Activated CD8-positive, alpha-beta memory T cell treated with anti-CD3 and anti-CD28 coated beads, Interleukin-2, amount 50 U/mL, for 48 hours (primary cell): ENCODE measurements around the gene NRXN3.

ENCODE experiments used
- DNase-seq: peaks from one replicate; pipeline ENCODE4 v3.0.0-alpha.2; 2020

Gene NRXN3

GRCh38 chr14:79037106-79037505, 866.9 kb downstream of the NRXN3 start:
- DNase-seq = no peak

GRCh38 chr14:79037593-79037992, 867.4 kb downstream of the NRXN3 start:
- no peak for DNase-seq

- no peak for DNase-seq
Observed at GRCh38 chr14:79040790-79041189, 870.6 kb downstream of the NRXN3 start.

DNA sequence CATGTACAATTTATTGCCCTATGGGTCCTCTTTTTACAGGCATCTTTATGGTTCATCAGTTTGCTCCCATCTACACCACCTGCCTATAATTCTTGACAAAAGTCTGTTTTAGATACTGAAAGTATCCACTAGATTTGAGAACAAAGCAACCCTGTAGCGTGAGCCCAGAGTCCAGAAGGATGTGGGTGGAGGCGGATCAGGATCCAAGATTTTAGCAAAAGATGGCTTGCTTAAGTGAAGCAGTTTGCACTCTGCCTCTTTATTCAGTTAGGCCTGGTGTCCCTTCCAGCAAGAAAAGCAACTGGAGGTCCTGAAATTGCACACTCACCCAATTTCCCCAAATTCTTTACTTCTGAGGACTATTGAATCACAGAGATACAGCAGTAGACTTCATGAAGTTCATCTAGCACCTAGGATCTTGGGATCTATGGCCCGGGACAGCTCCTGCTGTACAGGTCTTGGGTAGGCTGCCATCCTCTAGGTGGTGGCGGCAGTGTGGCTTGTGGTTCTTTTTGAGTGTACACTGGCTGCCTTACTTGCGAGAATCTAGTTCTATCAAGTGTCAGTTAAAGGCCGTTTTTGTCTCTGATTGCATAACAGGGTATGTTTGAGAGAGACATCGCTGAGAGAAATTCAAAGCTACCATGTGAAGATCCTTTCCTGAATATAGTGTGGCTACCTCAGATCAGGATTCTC, 873.2 kb downstream of the NRXN3 start:
- no peak for DNase-seq

DNA sequence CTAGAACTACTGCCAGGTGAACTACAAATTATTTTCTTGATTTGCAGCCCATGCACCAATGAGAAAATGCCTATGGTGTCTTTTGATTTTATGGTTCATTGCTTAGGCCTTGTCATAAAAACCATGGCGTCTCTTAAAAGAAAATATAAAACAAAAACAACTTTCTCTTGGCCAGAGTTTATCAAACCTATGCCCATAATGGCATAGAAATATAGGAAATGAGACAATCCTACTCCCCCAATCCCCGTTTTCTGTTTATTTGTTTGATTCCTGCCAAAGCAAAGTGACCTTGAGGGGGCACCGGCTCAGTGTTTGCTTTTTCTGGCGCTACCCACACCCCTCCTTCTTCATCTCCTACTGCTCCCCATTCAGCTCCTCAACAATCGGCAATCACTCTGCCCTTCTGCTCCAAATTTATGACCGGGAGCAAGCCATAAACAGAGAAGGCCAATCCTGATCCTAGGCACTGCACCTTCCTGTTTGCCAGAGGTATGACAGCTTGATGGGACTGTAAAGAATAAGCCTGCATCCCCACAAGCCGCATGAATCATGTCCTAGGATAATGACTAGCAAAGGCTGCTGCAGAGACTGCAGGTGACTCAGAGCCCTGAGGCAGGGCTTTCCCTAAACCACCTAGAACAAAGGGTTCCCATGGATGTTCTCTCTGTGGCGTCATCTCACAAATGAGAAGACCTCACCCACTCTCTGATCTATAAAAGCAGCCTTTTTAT, 874.9 kb downstream of the NRXN3 start:
- DNase-seq = no peak

- DNase-seq = no peak
Observed at GRCh38 chr14:79050787-79051727, 880.9 kb downstream of the NRXN3 start.

GRCh38 chr14:79051742-79052141, 881.6 kb downstream of the NRXN3 start:
- DNase-seq = no peak

DNA sequence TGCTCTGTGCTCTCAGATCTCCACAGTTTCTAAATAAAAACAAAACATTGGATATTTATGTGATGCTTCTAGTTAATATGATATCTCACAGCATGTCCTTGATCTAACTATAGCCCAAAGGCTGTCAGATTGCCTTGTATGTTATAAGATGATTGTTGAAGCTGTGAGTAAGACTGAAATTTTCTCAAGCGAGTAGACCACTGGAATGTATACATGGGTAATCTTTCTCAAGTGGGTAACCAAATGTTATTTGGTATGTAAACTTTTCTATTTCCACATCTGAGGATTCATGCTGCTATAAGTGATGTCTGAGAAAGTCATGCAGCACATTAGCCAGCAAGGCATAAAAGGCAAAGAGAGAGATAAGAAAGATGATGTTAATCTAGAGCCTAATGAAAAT, 886.7 kb downstream of the NRXN3 start:
- no peak for DNase-seq

- DNase-seq = no peak
Observed at GRCh38 chr14:79057333-79057732, 887.2 kb downstream of the NRXN3 start.

DNA sequence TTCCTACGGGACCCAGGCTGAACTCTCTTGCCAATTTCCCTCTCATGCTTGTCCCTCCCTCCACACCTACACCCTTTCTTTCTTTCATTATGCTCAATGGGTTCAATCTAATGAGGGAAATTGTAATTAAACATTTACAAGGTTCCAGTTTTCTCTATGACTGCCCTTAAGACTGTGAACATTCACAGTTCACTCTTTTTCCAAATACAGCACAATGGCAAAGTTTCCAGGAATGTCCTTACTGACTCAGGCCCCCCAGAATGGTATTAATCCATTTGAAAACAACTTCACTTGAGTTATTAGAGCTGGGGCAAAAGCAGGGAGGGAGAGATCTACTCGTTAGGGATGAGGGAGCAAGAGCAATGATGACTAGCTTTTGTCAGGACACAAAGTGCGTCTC, 892.1 kb downstream of the NRXN3 start:
- no peak for DNase-seq

DNA sequence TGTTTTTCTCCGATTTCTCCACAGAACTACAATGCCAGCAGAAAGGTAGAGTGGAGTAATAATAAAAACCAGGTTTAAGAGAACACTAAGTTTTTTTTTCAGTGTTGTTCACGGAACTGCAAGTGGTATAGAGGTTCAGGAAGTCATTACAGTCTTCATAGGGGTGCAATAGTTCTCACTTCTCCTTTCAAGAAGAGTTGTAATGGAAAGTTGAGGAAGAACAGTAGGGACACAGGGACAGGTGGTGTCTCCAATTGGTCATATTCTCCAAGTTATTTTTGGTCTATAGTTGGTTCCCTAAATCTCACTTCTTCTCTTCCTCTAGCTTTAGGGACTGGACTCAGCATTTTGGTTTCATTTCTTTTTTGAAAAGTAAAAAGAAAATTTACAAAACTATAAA, 894.0 kb downstream of the NRXN3 start:
- no peak for DNase-seq

DNA sequence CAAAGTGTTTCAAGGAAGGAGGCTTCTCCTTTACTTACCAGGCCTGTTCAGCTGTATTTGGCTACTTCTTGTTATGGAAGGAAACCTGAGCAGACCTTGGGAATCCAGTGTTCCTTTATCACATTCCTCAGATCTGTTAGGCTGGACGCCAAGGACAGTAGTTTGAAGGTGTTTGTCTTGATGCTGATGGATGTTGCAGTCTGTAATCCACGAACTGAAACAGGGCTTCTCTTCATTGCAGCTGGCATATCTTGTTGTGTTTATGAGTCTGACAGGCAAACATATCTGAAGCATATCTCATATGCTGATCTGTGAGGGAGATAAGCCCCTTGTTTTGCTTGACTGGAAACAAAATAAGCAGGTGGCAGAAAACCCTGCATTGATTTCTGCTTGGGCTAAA, 904.3 kb downstream of the NRXN3 start:
- no peak for DNase-seq

DNA sequence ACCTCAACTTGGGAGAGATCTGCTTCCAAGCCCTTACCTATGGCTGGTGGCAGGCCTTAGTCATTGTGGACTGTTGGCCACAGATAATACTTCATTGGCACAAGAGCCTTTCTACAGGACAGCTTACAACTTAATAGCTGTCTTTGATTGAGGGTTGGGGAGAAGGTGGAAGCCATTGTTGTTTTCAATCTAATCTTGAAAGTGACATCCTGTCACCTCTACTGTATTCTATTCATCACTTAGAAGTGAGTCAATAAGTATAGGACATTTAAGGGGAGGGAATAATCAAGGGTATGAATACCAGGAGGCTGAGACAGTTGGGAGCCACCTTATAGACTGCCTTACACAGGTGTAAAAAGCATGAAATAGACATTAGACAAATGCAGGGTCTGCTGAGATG, 906.3 kb downstream of the NRXN3 start:
- no peak for DNase-seq

GRCh38 chr14:79077096-79077495, 906.9 kb downstream of the NRXN3 start:
- no peak for DNase-seq

- DNase-seq = no peak
Observed at GRCh38 chr14:79080040-79080439, 909.9 kb downstream of the NRXN3 start.

DNA sequence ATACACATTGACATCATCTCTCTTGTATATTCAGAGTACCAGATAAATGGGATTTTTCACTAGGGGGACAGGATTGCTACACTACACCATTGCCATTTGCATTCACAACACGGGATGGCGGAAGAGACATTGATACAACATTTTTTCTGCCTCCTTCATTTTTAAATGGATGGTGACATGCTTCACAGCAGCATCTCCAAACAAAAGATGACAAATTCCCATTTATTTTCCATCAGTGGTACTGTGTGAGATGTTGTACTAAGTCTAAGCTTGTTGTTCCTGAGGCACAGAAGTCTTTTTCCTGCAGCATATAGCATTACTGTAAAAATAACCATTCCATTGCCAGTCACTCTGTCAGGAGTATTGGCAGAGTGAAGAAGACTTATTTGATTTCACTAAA, 912.7 kb downstream of the NRXN3 start:
- no peak for DNase-seq

GRCh38 chr14:79083356-79083755, 913.2 kb downstream of the NRXN3 start:
- DNase-seq = no peak

DNA sequence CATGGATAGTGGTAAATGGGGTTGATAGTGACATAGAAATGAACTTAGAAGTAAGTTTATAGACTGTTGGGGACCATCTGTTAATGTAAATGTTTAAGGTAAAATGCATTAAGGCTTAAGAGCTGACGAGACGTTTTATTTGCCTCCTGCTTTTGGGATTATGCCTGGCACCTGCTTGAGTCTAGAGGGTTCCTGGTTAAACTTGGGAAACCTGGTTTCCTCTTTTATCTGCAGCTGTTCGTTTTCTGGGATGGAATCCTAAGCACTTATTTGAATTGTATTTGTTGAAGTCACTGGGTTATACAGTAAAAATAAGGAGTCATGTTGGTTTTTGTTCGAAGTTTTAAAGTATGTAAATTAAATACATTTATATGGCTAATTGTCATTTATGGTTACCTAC, 914.7 kb downstream of the NRXN3 start:
- DNase-seq = no peak

- DNase-seq = no peak
Observed at GRCh38 chr14:79089576-79089975, 919.4 kb downstream of the NRXN3 start.

DNA sequence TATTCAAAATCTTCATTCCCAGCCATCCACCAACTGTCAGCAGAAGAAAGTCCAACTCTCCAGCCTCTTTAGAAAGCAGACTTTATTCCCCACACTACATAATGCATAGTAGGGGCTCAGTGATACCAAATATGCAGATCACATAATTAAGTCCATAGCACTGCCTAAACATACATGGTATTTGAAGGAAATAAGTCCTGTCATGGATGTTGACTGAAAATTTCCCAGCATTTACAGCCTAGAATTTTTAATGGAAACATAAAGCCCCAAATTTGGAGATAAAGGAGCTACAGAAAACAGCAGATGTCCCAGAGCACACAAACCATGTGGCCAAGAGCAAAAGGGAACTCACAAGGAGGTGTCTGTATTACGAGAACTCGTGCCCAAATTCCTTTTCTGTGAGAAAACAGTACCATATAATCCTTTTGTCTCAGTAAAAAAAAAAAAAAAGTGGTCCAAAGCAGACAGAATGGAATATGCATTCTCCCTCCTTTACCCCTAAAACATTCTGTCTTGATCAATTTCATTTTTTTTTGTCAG, 920.5 kb downstream of the NRXN3 start:
- DNase-seq = no peak

DNA sequence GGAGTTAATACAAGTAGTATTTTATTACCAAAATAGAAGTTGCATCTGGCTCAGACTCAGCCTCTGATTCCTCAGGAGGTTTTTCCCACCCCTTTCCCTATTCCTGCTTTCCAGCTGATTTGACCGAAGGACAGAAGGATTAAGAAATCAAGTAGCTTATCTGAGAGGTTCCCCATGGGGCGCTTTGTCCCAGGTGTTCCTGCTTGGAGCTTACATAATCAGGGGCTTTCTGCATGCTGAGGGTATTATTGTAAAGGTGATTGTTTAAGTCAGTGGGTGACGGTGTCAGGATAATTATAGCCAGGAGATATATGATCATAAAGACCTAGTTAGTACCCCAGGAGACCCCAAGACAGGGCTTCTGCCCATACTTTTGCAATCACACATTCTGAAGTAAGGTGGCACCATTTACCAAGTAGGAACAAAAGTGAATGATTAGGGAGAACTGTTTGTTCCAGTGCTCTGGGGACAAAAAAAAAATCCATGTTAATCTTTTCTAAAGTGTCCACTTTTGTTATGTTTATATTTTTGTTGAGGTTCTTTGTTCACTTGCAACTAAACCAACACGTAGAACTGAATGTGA, 921.3 kb downstream of the NRXN3 start:
- DNase-seq = no peak

DNA sequence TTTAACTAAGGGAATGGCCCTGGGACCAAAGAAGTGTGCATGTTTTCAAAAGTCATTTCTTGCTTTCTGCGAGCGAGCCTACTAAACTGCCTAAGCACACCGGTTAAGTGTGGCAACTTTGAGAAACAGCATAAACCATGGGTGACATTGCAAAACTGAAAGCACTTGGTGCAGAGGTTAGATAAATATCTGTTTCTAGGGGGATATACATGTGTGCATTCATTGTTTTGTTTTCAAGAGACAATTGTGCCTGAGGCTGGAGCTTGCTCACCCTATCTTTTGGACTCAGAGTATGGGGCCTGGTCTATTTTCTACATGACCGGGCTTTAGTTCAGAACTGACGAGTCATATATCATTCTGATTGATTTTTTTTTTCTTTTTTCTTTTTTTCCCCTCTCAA, 923.4 kb downstream of the NRXN3 start:
- DNase-seq = no peak

DNA sequence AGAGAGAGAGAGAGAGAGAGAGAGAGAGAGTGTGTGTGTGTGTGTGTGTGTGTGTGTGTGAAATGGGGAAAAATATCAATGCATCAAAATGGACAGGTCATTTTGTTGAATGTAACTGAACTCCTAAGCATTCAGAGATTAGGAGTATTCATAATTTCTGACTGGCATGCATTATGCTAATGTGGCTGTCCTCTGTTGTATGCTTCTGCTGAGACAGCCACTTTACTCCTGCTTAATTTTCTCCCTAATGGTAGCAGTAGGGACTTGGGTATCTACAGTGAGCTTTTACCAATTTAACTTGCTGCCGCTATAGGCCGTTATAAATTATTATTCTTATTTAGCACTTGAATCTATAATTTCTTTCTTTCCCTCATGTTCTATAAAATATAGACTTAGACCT, 924.8 kb downstream of the NRXN3 start:
- DNase-seq = no peak
